Glutamatergic neuron (in vitro differentiated cells): ENCODE results near the gene LTB4R. TPM values are rescaled to one million over a fixed set of nuclear protein-coding genes. Genes with fewer than 3 reads are reported as not detected.

ENCODE experiments used
- DNase-seq: peaks from one replicate; pipeline ENCODE4 v3.0.0; 2022
- H3K27ac Mint-ChIP-seq: one replicate; pipeline ENCODE4 v1.8.0; 2020; ENCODE audit warnings: mild to moderate bottlenecking, mixed read lengths, inconsistent platforms; ENCODE audit not compliant: unreplicated experiment
- H3K27me3 Mint-ChIP-seq: one replicate; pipeline ENCODE4 v1.8.0; 2020; ENCODE audit warnings: mild to moderate bottlenecking, moderate library complexity, mixed read lengths, inconsistent platforms; ENCODE audit not compliant: unreplicated experiment
- H3K36me3 Mint-ChIP-seq: one replicate; pipeline ENCODE4 v1.8.0; 2020; ENCODE audit warnings: mild to moderate bottlenecking, mixed read lengths, inconsistent platforms; ENCODE audit not compliant: unreplicated experiment
- H3K4me1 Mint-ChIP-seq: one replicate; pipeline ENCODE4 v1.8.0; 2020; ENCODE audit warnings: mild to moderate bottlenecking, low read depth, mixed read lengths, inconsistent platforms; ENCODE audit not compliant: unreplicated experiment
- H3K4me3 Mint-ChIP-seq: one replicate; pipeline ENCODE4 v1.8.0; 2020; ENCODE audit warnings: mild to moderate bottlenecking, mixed read lengths, inconsistent platforms; ENCODE audit not compliant: unreplicated experiment
- H3K9me3 Mint-ChIP-seq: one replicate; pipeline ENCODE4 v1.8.0; 2020; ENCODE audit warnings: mild to moderate bottlenecking, moderate library complexity, mixed read lengths, inconsistent platforms; ENCODE audit not compliant: unreplicated experiment
- CTCF ChIP-seq: fragments of 200-600 bp; sonication (generic); IDR thresholded peaks from one replicate; pipeline ENCODE4 v1.5.0; 2021; ENCODE audit not compliant: partially characterized antibody, unreplicated experiment
- total RNA-seq: library from RNA; stranded (reverse); fragmentation: NEBNext Ultra II Directional; extraction: Animal tissue kit (Norgen Biotek cat#: 25700); gene quantifications from one replicate; pipeline ENCODE4 v1.2.1, GENCODE V29; 2021; ENCODE audit not compliant: unreplicated experiment

Gene LTB4R
- total RNA-seq, 1 donor from 2014 or later: 7.1 TPM

GRCh38 chr14:24337144-24337823 lies 26.0 kb downstream of the LTB4R start:
- Mint-ChIP-seq H3K27me3 (peaks cover 26% of the 10 kb centered on the region), H3K9me3 (peaks cover 3% of the 10 kb centered on the region), H3K36me3 (peaks cover 1% of the 10 kb centered on the region), H3K4me3 (no peak overlapping the region), H3K27ac (no peak overlapping the region), H3K4me1 (peaks cover 6% of the 10 kb centered on the region)
- no peak for TF ChIP-seq CTCF
- DNase-seq: no peak

- no peak overlapping the region for H3K4me3 Mint-ChIP-seq
- no peak overlapping the region for H3K27ac Mint-ChIP-seq
- peaks cover 26% of the 10 kb centered on the region for H3K27me3 Mint-ChIP-seq
Measured at GRCh38 chr14:24337824-24338175, 26.5 kb downstream of the LTB4R start.

GRCh38 chr14:24338843-24339242 lies 27.5 kb downstream of the LTB4R start:
- Mint-ChIP-seq H3K36me3 (no peaks in the 10 kb centered on the region), H3K4me1 (peaks cover 4% of the 10 kb centered on the region), H3K27me3 (peaks cover 23% of the 10 kb centered on the region), H3K27ac (no peak overlapping the region), H3K4me3 (no peak overlapping the region), H3K9me3 (peaks cover 2% of the 10 kb centered on the region)
- no peak for DNase-seq
- TF ChIP-seq CTCF: no peak

More at GRCh38 chr14:24337824-24338175, 26.5 kb downstream of the LTB4R start:
- no peak for TF ChIP-seq CTCF
- H3K36me3 Mint-ChIP-seq: no peaks in the 10 kb centered on the region
- H3K4me1 Mint-ChIP-seq: peaks cover 4% of the 10 kb centered on the region
- peaks cover 2% of the 10 kb centered on the region for H3K9me3 Mint-ChIP-seq
- no peak for DNase-seq

- Mint-ChIP-seq H3K9me3 (no peaks in the 10 kb centered on the region), H3K4me1 (peaks cover 2% of the 10 kb centered on the region), H3K4me3 (no peak within 1 kb of the TSS), H3K27me3 (peaks cover 20% of the 10 kb centered on the region), H3K36me3 (no peaks in the 10 kb centered on the region), H3K27ac (no peak within 1 kb of the TSS)
- no peak for TF ChIP-seq CTCF
- peak; percentile 25 for DNase-seq
Measured at GRCh38 chr14:24339284-24340151, 28.2 kb downstream of the LTB4R start, which contains the start of gene RIPK3. Gene RIPK3 (minus strand): TSS chr14:24339991. CDS start chr14:24339826, 165 bp downstream.

GRCh38 chr14:24340606-24341005 lies 29.3 kb downstream of the LTB4R start:
- peaks cover 15% of the 10 kb centered on the region for H3K27me3 Mint-ChIP-seq
- no peak for TF ChIP-seq CTCF
- no peaks in the 10 kb centered on the region for H3K36me3 Mint-ChIP-seq
- H3K9me3 Mint-ChIP-seq: no peaks in the 10 kb centered on the region
- H3K27ac Mint-ChIP-seq: no peak overlapping the region
- no peak for DNase-seq
- H3K4me1 Mint-ChIP-seq: no peaks in the 10 kb centered on the region
- no peak overlapping the region for H3K4me3 Mint-ChIP-seq
